Placental epithelial cell (primary cell): Measurements from ENCODE around the gene EPHB4. TPM values are rescaled to one million over a fixed set of nuclear protein-coding genes. Genes with fewer than 3 reads are reported as not detected.

Source experiments
- small RNA-seq: library from RNA; depleted of rRNA; stranded (forward); fragments of <200 nt; gene quantifications from one replicate; pipeline ENCODE3, GENCODE V24; 2012
- total RNA-seq: library from RNA; depleted of rRNA; stranded (reverse); fragments of >200 nt; gene quantifications from 2 replicates; pipeline ENCODE4 v1.2.3, GENCODE V29; 2012

Gene EPHB4
- 172 and 189 TPM in 2 replicates for total RNA-seq

DNA sequence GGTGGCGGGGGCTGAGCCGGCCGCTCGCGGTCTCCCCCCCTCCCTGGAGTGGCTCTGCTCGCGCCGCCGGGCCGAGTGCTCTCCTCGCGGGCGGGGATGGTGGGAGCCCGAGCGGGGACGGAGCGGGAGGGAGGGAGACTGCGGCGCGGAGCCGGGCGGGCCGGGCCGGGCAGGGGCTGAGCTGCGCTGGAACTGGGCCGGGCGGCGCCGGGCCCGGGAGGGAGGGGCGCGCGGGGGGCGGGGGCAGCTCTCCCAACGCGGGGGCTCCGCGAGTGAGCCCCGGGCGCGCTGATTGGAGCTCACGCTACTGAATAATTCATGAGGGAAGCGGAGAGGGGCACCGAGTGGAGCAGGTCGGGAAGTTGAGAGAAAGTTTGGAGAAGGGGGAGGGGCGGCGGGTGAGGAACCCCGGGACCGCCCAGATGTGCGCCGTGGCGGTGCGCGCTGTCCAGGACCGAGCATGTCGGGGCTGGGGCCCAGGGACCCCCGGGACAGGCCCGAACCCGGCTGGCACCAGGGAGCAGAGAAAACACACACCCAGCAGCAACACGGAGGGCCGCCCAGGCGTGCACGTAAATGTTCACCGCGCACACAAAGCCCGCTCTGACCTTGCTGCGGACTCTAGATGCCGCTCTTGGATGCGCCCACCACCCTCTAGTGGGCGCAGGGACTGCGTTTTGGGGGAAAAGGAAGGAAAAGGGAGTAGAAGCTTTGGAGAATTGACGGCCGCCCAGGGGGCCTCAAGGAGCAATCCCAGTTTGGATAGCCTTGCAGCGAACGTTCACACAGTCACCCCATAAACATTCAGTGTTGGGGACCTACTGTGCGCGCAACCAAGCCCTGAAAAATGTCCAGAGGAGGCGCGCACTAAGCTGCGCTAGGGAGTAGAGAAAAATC lies at the start of gene EPHB4:
Gene EPHB4, minus strand, starts transcription at position 194 of the 897 bp plus-strand sequence. CDS start 493 bp downstream, outside the sequence.

GRCh38 chr7:100874577-100875355 lies 47.4 kb upstream of the EPHB4 start, which contains the start of gene SRRT:
SRRT (plus strand) TSS chr7:100875103; CDS start chr7:100875591, 488 bp downstream.

GRCh38 chr7:100867040-100867775 lies 39.9 kb upstream of the EPHB4 start, which contains the start of gene TRIP6:
TRIP6 (plus strand) TSS chr7:100867387; CDS start chr7:100867498, 111 bp downstream.

DNA sequence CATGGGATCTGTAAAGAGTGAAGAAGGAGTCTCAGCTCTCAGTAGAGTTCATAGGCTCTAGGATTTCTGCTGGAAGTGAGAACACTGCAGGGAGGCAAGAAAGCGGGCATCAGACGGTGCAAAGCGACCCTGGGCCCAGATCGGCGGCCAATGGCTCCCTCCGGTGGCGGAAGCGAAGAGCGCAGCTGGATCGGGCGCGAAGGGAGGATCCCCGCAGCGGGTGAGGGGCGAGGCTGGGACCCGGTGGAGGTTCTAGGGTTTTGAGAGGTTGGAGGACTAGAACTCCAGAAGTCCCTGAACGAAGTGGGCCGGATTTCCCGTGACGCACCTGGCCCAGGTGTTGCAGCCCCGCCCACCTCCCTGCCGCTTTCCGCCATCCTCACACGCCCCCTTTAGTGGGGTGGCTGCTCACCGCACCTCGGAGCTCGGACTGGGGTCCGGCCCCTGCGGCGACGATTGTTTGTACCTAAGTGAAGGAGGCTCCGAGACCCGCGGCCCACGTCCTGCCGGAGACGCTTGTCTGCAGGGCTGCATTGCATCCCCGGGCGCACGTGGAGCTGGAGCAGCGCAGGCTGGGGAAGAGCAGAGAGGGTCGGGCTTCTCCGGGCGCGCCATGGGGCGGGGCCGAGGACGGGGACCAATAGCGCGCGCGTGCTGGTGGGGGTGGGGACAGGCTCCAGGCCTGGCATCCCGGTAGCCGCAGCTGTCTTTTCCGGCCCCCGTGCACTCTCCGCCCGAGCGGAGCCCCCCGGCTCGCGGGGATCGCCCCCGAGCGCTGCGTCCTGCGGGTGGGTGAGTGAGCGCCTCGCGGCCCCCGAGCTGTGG lies 24.9 kb upstream of the EPHB4 start, which contains the start of gene SLC12A9:
Gene SLC12A9, plus strand, starts transcription at position 666 of the 825 bp plus-strand sequence. CDS start 1,485 bp downstream, outside the sequence.

Small RNA genes within 50 kb of the gene (small RNA-seq; reads per million reads assigned to genes)
- gene RN7SL750P, result not detected

Other genes with a start within 250 kb of the EPHB4 start
- gene LRCH4, start 241.4 kb downstream of the EPHB4 start, total RNA-seq, result 19.6 and 52.1 TPM in 2 replicates
- gene FBXO24, start 241.2 kb downstream of the EPHB4 start, total RNA-seq, result 0.39 and 0.54 TPM in 2 replicates
- gene PCOLCE, start 225.2 kb downstream of the EPHB4 start, total RNA-seq, result 2.7 and 9.8 TPM in 2 replicates
- gene MOSPD3, start 215.0 kb downstream of the EPHB4 start, total RNA-seq, result 13.6 and 20.4 TPM in 2 replicates
- gene TFR2, start 186.0 kb downstream of the EPHB4 start, total RNA-seq, result 1.2 and 1.7 TPM in 2 replicates
- not detected in 2 replicates for gene ACTL6B, start 171.1 kb downstream of the EPHB4 start, total RNA-seq
- 110 and 162 TPM in 2 replicates for gene GNB2, start 153.8 kb downstream of the EPHB4 start, total RNA-seq
- gene GIGYF1, start 133.3 kb downstream of the EPHB4 start, total RNA-seq, result 23.4 and 30.2 TPM in 2 replicates
- 30.6 and 40.0 TPM in 2 replicates for gene POP7, start 121.4 kb downstream of the EPHB4 start, total RNA-seq
- gene EPO, start 107.1 kb downstream of the EPHB4 start, total RNA-seq, result 0.22 and 0.39 TPM in 2 replicates
- gene ZAN, start 93.9 kb downstream of the EPHB4 start, total RNA-seq, result not detected in 2 replicates
- gene SLC12A9, start 25.2 kb upstream of the EPHB4 start, total RNA-seq, result 26.7 and 46.5 TPM in 2 replicates
- 67.5 and 94.1 TPM in 2 replicates for gene TRIP6, start 39.9 kb upstream of the EPHB4 start, total RNA-seq
- gene SRRT, start 47.6 kb upstream of the EPHB4 start, total RNA-seq, result 39.0 and 53.0 TPM in 2 replicates
- 9.3 and 11.0 TPM in 2 replicates for gene UFSP1, start 62.2 kb upstream of the EPHB4 start, total RNA-seq
- gene ACHE, start 68.4 kb upstream of the EPHB4 start, total RNA-seq, result 1.5 and 2.0 TPM in 2 replicates
- gene MUC3A, start 122.0 kb upstream of the EPHB4 start, total RNA-seq, result under 0.01 TPM in 1 of 2 replicates, not detected in the other
- gene MUC12, start 142.0 kb upstream of the EPHB4 start, total RNA-seq, result under 0.01 and 0.98 TPM in 2 replicates
- gene MUC17, start 192.6 kb upstream of the EPHB4 start, total RNA-seq, result not detected in 2 replicates